ENCODE data around the gene COL4A4.

Gene COL4A4

DNA sequence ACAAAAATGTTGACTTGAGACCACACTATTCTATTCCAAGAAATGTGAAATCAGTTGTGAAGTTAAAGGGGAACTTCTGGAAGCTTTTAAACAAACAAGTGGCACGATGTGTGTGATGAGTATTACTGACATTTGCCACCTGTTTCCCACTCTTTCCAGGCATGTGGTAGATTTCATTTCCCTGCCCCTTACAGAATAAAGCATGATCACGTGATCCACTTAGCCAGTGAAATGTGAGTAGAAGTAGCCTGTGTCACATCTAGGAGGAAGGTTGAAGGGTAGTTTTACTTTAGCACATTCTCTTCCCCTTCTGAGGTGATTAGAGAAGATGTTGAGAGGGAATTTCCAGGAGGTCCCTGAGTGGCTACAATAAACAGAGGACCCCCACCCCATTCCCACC is 3.8 kb downstream of the COL4A4 start:
- no peak for DNase-seq

DNA sequence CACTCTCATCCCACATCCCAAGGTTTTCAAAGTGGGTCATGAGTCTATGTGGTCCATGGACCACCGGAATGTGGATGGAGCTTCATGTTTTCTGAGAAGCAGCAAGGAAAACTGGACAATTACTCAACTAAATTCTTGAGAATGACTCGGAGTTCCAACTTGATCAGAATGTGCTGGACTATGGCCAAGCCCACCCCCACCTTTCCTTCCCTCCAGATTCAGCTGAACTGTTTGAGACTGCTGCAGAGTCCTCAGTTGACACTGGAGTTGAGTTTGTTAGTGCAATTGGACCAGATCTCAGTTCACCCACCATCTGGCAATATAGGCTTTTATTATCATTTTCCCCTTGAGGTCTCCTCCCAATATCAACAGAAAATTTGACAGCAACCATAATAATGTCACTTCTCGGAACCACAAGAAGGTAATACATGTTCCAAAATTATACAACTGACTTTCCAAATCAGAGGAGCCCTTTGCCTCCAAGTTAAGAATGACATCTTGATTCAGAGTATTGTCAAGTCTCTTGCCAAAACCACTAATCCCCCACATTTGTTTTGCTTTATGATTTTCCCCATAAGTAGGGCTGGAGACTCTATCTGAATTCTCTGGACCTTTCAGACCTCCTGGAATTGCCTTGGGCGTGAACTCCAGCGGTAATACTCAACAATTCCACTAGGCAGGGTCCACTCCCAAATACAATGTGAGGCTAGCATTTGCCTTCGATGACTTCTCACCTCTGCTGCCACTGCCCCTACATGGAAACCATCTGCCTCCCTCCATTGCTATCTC is 8.8 kb downstream of the COL4A4 start:
- DNase-seq = no peak

DNA sequence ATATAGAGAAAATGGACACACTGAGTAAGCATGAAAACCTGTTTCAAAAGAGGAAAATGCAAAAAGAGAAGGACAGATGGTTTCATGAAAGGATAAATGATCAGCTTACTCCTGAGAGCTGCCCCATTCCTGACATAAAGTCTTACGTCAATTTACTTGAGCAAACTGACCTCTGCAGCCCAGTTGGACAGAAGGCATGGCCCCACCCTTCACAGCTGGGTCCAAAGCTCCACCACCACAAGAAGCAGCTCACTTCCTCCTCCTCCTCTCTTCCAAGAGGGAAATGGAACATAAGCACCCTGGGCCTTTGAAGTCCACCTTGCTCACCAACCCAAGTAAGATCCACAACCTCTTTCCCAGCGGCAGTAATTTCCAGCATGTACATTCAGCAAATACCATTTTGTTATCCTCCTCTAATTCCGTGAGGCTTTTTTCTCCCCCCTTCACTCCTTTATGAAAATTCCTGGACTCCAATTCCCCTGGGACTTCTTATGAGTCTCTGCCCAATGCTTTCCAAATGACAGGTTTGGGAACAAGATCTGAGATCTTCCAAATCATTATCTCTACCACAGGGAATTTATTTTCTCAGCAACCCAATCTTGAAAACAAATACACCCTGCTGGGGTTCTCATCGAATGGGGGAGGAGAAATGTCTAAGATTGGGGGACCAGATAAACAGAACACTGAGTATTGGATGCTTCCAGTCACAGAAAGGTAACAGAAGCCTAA is 10.1 kb downstream of the COL4A4 start:
- no peak for DNase-seq

DNA sequence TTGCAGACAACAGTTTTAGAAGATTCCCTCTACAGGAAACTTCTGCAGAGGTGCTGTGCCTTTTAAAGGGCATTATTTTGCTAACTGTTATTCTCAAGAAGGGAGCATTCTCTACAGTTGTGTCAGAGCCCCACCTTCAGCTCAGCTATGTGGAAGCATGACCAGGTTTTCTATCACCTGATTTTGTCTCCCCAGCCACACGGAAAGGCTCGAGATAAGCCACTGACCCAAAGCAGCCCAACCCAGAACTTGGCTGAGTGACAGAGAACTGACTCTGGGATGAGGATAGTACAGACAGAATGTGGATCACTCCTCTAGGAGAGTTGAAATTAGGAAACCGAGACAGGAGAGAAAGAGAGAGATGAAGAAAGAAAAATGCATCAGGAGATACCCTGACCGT is 10.7 kb downstream of the COL4A4 start:
- no peak for DNase-seq

DNA sequence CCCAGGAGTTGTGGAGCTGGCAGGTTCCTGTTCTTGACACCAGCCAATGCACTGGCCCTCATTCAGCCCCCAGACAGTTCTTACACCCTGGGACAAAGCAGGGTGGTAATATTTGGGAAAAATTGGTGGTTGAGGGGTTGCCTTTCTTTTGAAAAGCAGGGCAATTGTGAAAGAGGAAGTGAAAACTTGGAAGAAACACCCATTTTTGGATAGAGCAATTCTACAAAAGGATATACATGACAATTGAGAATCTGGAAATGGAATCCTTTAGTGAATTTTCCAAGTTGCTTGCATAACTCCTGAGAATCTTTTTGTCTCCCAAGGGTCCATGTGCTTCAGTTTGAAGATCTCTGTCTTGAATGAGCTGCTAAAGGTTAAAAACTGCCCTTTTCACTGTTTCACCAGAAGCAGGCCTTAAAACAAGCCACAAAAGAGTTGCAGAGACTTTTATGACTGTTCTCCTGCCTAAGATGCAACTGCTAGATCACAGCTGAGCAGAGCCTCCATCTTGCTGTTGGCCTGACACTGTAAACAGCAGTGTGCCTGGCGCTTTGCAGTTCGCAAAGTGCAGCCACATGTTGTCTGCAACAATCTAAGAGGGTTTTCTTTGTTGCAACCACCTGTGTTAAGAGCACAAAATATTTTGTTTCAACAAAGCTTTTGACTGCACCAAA is 11.8 kb downstream of the COL4A4 start:
- DNase-seq = no peak

DNA sequence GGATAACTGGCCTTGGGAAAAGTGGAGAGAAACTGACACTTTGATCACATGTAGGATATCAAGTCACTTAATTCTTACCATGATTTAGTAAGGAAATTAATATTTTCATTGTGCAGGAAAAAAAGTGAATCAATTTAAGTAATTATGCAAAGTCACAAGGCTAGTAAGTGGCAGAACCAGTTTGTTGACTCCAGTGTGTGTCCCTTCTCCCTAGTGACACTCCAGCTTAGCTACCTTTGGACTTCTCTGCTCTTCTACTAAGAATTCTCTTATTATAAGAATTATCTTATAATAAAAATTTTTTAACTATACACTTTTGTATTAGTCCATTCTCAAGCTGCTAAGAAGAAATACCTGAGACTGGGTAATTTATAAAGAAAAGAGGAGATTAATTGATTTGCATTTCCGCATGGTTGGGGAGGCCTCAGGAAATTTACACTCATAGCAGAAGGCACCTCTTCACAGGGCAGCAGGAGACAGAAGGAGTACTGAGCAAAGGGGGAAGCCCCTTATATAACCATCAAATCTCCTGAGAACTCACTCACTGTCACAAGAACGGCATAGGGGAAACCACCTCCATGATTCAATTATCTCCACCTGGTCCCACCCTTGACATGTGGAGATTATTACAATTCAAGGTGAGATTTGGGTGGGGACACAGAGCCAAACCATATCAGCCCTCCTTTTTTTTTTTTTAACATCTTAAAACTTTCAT is 13.6 kb downstream of the COL4A4 start:
- no peak for DNase-seq

DNA sequence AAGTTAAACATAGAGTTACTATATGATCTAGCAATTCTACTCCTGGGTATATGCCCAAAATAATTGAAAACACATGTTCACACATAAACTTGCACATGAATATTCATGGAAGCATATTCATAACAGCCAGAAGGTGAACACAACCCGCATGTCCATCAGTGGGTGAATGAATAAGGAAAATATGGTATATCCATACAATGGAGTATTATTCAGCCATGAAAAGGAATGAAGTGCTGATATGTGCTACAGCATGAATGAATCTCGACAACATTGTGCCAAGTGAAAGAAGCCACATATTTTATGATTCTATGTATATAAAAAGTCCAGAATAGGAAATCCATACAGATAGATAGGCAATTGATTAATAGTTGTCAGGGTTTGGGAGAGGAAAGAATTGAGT is 15.9 kb downstream of the COL4A4 start:
- no peak for DNase-seq

DNA sequence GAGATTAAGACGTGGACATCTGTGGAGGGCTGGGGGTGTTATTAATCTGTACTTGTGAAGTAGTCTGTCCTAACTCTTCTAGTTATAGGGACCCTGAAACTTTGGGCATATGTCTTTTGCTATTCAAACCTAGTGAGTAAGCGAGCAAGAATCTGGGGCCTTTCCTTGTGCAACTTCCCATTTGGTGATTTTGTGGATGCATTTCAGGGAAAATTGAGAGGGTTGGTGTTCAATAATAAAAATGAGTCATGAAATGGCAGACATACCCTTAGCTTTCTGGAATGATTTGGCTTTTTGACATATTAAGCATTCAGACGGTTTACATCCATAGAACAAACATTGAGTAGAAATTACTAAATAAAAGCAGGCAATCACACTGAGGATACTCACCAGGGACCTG is 17.0 kb downstream of the COL4A4 start:
- no peak for DNase-seq

DNA sequence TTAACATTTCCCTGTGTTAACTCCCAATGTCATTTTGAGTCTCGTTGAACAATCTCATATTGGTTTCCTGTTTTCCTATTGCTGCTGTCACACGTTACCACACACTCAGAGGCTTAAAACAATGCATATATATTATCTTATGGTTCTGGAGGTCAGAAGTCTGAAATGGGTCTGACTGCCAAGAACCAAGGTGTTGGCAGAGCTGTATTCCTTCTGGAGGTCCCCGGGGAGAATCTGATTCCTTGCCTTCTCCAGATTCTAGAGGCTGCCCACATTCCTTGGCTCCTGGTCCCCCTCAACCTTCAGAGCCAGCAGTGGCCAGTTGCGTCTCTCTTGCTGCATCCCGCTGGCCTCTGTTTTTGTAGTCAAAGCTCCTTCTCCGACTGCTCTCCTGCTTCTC is 17.5 kb downstream of the COL4A4 start:
- DNase-seq = no peak

DNA sequence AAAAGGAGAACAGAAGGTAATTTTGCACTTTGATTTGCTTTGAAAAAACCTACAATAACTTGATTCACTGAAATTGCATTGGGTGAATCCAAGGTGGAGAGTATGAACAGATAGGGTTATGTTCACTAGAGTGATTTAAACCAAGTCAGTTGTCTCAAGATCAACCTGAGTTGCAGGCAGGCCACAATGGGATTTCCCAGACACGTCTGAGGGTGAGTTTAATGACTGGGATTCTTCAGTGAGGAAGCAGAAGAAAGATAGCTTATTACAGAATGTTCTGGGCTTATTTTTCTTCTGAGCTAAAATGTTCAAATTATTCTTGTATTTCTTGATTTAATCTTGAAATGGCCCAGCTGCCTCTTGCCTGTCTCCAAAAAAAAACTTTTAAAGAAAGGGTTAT is 20.1 kb downstream of the COL4A4 start:
- no peak for DNase-seq

DNA sequence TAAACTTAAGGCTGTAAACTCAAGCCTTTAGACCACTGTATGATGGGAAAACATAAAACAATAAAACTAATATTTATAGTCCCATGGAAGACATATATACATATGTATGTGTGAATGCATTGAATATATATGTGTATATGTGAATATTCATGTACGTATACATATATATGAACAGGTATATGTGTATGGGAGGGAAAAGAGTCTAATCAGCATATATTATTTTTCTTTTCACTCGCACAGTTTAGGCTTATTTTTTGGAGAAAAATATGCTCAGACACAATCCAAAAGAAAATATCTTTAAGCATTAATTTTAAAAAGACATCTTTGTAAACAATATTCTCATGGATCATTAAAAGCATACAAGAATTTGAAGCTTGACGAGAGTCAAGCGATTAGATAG is 22.7 kb downstream of the COL4A4 start:
- DNase-seq = no peak

DNA sequence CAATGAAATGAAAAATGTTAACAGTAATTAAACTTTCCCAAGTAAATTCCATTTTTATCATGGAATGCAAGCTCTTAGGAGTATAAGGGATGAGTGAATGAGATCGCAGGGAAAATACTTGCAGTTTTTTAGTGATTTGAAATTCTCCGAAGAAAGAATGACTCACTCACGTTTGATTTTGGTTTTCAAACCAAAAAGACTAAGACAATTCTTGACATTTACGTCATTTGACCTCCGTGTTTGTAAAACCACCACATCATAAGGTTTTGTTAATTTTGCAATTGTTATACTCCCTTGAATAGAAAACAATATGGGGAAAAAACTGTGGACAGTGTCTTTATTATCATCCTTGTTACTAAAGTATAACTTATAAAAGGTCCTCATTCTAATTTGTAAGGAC is 29.4 kb downstream of the COL4A4 start:
- no peak for DNase-seq

DNA sequence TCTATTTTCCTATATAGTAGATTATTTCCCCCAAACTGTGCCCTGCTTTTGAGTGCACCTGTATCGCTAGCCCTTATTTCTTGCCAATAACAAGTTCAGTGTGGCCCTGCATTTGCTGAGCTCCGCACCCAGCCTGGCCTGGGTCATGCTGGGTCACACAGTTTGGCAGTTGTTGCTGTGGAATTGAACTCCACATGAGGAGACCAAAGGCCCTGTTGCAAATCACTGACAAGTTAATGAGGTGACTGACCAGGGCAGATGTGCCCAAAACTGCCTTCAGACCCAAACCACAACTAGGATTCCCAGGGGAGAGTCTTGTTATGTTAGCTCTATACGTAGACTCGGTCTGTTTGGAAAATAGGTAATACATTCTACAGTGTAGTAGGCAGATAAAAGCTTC is 31.0 kb downstream of the COL4A4 start:
- DNase-seq = no peak

DNA sequence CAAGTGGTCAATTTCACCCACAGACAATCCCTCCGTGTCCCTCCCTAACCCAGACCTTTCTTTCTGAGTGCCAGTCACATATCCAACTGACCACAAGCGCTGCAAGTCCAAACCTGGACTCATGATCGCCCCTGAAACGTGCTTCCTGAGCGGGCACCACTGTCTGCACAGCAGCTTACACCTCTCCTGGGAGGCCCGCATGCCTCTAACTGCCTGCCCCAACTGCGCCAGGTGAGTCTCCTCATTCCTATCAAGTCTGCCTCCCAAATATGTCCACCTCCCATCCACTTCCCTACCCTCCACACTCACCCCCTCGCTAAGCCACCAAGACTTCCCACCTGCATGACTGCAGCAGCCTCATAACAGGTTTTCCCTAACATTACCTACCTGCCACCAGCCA is 33.4 kb downstream of the COL4A4 start:
- DNase-seq = no peak

DNA sequence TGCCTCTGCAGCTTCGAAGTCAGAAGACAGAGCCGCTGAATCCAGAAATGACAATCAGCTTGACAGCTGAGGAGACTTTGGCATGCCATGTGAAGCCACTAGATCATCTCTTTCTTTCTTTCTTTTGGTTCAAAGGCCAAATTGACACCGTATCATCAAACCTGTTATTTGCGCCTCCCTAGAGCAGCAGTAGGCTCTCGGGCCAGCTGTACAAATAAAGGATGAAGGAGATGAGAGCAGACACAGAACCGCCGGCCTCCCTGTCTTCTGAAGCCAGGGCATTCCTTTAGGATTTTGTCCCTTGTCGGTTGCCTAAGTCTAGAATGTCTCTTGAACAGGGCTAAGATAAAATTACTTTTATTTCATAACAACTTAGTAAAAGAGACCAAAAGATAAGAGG is 36.8 kb downstream of the COL4A4 start:
- no peak for DNase-seq

DNA sequence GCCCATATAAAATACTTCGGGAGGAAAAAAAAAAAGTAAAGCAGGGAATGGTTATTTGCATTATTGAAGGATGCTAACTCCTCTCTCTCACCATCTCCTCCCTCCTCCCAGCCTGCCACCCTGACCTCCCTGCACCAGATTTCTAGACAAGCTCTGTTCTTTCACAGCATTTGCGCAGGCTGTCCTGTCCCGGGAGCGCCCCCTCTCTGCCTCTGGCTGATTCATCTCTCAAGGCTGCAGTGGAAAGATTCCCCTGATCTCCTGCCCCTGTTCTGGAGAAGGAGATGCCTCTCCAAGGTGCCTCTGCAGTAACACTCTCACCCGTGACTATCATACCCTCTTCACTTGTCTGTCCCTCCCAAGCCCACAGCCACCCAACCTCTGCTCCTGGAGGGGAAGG is 38.5 kb downstream of the COL4A4 start:
- no peak for DNase-seq

DNA sequence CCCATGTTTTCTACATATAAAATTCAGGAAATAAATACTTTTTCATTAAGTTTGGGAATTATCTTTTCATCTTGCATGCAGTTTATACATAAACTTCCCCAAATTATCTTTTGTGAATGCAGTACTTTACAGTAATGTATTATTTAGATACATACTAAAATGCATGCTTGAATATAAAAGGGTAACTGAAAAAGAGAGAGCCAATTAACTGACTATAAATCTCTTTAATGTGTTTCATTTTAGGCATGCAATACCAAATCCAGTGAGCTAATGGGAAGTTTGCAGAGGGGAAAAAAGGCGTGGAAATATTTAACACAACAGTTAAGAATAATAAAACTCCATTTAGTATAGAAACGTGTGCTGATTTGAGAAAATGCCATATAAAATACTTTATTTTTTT is 39.2 kb downstream of the COL4A4 start:
- no peak for DNase-seq

DNA sequence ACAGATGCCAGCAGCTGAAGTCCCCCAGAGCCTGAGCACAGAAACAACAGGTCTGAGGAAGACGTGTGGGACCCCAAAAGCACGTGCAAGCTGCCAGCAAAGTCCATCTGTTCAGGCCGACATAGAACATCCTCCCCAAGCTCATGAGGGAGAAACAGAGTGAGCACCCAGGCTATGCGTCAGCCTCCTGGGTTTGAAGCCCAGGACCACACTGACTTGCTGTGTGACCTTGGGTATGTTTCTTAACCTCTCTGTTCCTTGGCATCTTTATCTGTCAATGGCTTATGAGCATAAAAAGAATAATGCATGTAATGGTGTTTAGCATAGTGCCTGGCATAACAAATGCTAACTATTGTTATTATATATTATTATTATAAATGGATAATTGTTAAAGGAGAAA is 40.3 kb downstream of the COL4A4 start:
- no peak for DNase-seq

DNA sequence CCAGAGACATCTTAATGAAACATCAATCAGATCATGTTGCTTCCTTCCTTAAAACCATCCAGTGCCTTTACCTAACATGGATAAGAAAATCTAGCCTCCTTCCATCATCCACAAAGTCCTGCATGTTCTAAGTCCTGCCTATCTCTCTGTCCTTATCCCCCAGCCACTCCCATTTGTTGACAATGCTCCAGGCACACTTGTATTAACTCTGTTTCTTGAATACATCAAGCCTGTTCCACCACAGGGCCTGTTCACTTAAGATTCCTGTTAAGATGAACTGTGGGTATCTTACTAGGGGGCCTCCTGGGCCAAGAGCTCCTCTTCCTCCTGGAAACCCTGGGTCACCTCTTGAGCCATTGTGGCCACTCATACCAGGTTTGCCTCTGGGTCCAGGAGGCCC is 45.7 kb downstream of the COL4A4 start:
- DNase-seq = no peak

DNA sequence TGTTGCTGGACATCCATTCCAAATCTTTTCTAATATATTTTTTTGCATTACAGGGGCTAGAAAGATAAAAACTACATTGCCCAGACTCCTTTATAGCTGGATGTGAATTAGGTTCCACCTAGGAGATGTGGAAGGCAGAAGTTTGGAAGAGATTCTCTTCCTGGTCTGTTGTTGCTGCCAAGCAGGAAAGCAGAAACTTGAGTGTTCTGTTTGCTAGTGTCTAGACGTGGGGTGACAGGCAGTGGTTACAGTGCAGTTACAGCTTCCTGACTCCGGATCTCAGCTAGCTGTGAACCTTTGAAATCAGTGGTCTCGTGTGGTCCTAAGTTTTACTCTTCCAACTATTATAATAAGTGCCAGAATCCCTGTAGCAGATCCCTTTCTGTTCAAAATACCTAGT is 46.2 kb downstream of the COL4A4 start:
- DNase-seq = no peak

DNA sequence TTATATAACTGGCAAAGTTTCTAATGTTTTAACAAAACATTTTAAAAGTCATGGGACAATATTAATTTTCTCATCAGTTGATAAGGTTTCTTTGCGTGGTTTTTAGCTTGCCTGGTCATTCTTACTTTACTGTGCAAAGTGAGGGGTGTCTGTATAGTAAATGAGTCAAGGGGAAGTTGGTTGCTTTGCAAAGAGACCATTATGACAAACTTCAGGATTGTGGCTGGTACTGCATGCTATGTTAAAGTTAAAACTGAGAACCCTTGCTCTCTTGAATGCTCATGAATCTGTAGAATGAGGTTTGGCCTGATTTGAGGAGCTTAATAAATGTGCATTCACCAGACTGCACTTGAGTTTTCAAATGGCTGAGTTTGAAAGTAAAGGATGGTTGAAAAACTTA is 47.0 kb downstream of the COL4A4 start:
- DNase-seq = no peak

DNA sequence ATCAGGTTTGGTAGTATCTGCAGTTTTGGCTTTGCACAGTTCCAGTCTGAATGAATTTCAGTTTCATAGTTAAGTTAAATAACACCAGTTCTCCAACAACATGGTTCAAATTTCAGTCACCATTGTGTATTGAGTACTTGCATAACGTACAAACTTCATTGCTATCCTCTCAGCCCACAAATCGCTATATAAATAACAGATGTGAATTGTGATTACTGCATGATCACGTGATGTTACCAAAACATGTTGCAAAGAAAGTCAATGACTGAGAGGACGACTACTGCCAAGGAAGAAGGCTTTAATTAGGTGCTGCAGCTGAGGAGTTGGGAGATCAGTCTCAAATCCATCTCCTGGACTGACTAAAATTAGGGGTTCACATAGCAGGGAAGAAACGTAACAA is 48.2 kb downstream of the COL4A4 start:
- DNase-seq = no peak
